ENCODE data around the gene NPTXR. TPM values are rescaled to one million over a fixed set of nuclear protein-coding genes. Genes with fewer than 3 reads are reported as not detected.

NPTXR gene
- total RNA-seq = 1 to 10 TPM; 3.3 to 3.6 TPM

DNA sequence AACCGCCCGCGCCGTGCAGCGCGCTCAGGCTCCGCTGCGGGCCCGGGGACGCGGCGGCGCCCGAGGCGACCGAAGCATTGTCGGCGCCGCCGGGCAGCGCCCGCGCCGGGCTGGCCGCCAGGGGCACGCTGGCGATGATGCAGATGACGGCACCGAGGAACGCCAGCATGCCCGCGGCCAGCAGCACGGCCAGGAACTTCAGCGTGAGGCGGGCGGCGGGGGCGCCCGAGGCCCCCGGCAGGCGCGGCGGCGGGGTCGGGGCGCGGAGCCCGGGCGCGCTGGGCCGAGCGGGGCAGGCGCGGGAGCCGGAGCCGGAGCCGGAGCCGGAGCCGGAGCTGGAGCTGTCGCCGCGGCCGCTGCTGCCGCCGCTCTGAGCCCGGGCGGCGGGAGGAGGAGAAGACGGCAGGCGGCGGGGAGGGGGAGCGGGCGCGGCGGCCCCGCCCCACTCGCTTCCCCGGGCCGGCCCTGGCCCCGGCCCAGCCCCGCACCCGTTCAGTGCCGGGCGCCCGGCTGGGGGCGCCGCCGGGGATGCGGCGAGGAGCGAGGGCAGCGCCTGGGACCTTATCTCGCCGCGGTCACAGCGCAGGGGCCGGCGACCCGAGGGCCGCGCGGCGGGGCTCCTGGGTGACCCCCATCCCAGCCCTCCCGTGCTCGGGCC is at the start of gene NPTXR:
TSS of gene NPTXR (minus strand) at position 372 of the 658 bp plus-strand sequence.
- ChIA-PET CTCF (interaction anchor here (0.5 to 4.9 kb wide), 11 partner anchors 10 to 484 kb away, joined by 3 to 27 read pairs (median 5); partner anchors contain the start of gene SUN2), POLR2A (interaction anchor here (0.6 to 1.2 kb wide), 2 partner anchors 75 to 86 kb away, joined by 4 read pairs; no protein-coding TSS in a partner anchor)

DNA sequence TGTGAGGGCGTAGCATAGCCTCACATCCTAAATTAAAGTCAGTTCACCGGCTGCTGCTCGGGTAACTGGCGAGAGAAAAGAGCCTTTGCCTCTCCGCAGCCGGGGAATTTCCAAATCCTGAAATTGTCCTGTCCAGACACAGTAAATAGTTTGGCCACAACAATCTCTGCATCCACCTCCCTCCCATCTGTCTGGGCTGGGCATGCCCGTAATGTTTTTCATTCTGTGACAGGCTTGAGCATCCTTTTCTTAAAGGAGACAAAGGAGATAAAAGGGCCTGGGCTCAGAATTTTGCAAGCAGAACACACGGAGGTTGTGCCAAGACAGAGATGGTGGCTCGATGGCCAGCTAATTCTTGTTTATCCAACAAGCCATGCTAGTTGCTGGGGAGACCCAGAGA is 47.4 kb upstream of the NPTXR start:
- POLR2A ChIA-PET = no interaction called here
- CTCF ChIA-PET = no interaction called here

DNA sequence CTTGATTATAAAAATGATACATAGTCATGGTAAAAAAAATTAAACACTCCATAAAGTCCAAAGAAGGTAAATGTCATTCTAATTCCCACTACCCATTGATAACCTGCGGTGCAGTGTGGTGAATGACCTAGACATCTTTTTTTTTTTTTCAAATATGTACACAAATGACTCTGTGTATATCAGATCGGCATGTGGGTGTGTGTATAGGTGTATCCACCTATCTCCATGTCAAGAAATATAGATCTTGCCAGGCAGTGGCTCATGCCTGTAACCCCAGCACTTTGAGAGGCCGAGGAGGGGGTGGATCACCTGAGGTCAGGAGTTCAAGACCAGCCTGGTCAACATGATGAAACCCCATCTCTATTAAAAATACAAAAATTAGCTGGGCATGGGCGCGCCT is 46.5 kb upstream of the NPTXR start:
- POLR2A ChIA-PET = no interaction called here
- CTCF ChIA-PET = no interaction called here

DNA sequence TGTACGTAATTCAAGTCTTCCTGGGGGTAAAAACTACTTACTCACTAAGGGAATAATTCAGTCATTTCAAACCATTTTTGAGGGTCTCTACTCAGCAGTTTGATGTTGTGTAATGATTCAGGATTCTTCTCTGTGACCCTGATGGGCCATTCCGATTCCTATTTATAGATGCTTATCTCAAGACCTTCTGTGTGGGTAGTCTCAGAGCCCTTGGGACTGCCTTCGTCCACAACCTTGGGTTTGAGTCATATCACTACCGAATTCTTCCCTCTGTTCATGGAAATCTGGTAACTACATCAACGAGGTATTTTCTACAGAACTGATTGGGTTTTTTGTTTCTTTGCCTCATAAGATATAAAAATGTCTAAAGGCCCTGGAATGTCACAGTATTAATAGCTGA is 42.5 kb upstream of the NPTXR start:
- ChIA-PET CTCF (no interaction called here), POLR2A (no interaction called here)

GRCh38 chr22:38882972-38883622 is 39.3 kb upstream of the NPTXR start:
- POLR2A ChIA-PET = no interaction called here
- CTCF ChIA-PET = no interaction called here

DNA sequence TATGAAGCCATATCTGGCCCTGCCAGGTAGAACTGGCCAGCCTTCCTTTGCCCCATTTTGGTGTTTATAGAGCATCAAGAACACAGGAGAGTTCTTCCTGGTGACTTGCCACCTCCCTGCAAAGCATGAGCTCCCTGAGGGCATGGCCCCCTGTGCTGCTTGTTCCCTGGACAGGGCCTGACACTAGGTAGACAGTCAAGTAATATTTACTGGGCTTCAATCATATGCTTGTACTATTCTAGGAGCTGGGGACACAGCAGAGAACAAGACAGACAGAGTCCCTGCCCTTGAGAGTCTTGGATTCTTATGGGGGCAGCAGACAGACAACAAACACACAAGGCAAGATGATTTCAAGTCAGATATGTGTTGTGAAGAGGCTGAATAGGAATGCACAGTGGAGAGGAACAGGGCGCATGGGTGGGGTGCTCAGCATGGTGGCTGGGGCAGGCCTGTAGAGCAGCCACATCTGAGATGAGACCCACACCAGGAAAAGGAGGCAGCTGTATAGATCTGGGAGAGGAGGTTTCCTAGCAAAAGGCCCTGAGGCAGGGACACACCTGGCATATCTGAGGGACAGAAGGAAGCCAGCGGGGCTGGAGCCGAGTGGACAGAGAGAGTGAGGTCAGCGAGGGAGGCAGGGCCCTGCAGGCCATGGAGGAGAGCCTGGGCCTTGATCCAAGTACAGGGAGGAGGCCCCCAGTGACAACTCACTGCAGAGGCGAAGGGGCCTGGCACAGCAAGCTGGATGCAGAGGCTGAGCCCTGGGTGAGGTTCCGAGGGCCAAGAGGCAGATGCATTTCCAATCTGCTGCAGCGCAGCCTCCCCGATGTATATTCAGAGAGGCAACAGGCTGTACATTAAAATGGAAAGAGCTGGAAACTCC is 38.4 kb upstream of the NPTXR start:
- CTCF ChIA-PET = interaction anchor here (1.6 kb wide), 1 partner anchor 13 kb away, joined by 5 read pairs; no protein-coding TSS in a partner anchor
- POLR2A ChIA-PET = no interaction called here

GRCh38 chr22:38881464-38881871 is 37.6 kb upstream of the NPTXR start:
- CTCF ChIA-PET = interaction anchor here (1.6 kb wide), 1 partner anchor 13 kb away, joined by 5 read pairs; no protein-coding TSS in a partner anchor

DNA sequence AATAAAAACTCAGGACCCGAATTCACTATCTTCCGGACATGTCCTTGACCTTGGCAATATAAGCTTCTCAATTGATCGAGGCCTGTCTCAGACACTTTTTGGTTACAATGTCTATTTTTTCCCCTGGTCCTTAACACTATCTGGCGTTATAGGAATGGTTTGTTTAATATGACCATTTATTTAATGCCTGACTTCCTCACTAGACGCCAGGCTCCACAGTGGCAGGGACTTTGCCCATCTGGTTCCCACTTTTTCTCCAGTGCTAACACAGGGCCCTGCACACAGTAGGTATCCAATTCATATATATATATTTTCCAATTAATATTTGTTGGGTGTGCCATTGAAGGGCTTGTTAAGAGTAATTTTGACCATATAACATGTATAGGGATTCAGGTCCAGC is 36.1 kb upstream of the NPTXR start:
- POLR2A ChIA-PET = no interaction called here
- CTCF ChIA-PET = no interaction called here

More at GRCh38 chr22:38881464-38881871, 37.6 kb upstream of the NPTXR start:
- POLR2A ChIA-PET = no interaction called here

DNA sequence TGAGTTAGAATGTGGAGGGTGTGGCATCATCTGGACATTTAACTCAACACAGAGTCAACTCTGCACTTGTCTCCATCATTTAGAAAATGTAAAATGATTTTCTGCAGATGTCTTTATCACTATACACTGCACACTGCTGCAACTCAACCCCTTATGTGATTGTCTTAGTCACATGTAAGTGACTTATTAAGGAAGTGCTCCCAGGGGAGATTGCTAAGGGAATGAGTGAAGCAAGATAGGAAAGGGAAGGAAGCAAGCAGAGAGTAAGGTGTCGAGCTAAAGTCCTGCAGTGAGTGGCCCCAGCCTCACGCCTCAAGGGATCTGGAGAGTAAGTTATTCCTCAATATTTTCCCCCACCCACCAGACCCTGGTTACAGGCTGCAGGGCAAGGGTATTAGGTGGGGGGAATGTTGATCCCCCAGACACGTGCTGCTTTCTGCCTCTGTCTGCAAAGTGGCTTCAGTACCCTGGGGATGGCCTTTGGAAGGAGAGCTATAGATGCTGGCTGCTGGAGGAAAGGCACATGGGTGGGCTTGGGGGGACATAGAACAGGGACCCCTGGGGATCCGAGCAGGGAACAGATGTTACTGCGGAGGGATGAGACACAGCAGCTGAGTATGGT is 35.4 kb upstream of the NPTXR start:
- CTCF ChIA-PET = interaction anchor here (1.4 kb wide), 1 partner anchor 10 kb away, joined by 6 read pairs; no protein-coding TSS in a partner anchor
- POLR2A ChIA-PET = no interaction called here

- CTCF ChIA-PET = interaction anchor here (0.7 to 1.4 kb wide), 2 partner anchors 9 to 123 kb away, joined by 3 to 5 read pairs; no protein-coding TSS in a partner anchor
- POLR2A ChIA-PET = no interaction called here
These were observed 34.2 kb upstream of the NPTXR start for GRCh38 chr22:38878001-38878400.

DNA sequence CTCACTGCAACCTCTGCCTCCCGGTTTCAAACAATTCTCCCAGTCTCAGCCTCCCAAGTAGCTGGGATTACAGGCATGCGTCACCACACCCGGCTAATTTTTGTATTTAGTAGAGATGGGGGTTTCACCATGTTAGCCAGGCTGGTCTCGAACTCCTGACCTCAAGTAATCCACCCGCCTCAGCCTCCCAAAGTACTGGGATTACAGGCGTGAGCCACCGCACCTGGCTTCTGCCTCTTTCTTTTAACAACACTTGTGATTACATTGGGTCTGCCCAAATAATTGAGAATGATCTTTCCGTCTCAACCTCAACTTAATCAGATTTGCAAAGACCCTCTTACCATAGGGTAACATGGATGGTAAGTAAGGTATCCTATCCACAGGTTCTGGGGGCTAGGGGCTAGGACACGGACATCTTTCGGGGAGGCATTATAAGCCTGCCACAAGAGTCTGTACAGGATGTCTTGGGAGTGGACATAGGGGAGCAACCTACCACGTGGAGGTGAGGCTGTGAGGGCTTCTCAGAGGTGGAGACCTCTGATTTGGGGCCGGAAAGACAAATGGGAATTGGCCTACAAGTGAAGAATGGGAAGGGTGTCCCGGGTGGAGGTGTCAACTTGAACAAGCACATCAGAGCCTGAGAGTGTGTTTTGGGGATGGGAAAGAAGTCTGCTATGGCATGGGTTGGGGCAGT is 30.8 kb upstream of the NPTXR start:
- ChIA-PET CTCF (interaction anchor here (2.3 kb wide), 1 partner anchor 129 kb away, joined by 10 read pairs; no protein-coding TSS in a partner anchor), POLR2A (interaction anchor here (1.3 to 1.4 kb wide), 2 partner anchors 66 to 110 kb away, joined by 5 to 9 read pairs; no protein-coding TSS in a partner anchor)

DNA sequence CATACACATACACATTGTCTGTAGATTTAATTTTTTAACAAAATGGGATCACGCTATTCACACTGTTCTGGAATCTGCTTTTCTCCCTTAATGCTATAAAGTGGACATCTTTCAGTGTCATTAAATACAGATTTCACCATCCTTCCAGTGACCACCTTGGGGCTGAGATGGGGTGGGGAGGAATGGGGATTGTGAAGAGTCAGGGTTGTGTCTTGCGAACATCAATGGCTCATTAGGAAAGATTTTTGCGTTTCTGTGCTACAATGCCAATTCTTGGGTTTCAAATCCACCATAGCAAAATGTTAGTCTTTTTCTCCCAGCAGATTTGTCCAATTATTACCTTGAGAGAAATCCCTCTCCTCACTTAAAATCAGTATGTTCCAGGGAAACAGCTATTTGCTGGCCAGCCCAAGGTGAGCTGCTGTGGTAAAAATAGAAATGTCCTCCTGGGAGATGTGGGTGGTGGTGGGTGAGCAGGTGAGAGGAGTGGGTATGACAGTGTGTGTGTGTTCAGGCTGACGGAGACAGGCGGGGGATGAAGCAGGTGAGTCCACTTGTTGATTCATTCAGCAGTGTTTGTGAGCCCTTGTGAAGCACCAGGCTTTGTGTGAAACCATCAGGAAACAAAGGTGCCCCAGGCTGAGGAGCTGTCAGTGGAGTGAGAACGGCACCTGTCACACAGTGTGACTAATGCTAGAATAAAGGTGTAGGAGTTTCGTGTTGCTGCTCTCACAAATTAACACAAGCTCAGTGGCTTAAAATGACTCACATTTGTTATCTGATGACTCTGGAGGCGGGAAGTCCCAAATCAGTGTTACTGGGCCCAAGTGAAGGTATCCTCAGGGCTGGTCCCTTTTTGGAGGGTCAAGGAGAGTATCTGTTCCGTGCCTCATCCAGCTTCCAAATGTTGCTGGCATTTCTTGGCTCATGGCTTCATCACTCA is 29.9 kb upstream of the NPTXR start:
- POLR2A ChIA-PET = interaction anchor here (1.3 to 1.4 kb wide), 2 partner anchors 67 to 111 kb away, joined by 5 to 9 read pairs; no protein-coding TSS in a partner anchor

DNA sequence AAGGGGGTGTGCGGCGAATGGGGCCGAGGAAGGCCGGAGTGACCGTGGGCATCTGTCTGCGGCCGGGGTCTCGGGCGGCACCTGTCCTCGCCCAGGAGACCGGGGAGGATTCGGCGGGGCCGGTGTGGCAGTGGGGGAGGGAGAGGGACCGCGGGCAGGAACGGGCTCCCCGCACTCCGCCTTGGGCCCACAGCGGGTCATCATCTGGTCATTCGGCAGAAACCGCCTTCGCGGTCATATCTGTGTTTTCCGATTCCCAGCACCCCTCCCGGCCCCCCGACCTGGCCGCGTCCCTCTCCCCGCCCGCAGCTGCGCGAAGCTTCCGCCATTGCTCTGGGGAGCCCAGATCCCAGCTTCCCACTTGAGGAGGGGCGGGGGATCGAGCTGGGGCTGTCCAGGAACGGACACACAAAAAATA is 29.0 kb upstream of the NPTXR start:
- POLR2A ChIA-PET = no interaction called here
- CTCF ChIA-PET = interaction anchor here (1.2 to 2.3 kb wide), 2 partner anchors 68 to 131 kb away, joined by 5 to 10 read pairs; no protein-coding TSS in a partner anchor

More for the DNA sequence above, 29.9 kb upstream of the NPTXR start:
- CTCF ChIA-PET = interaction anchor here (1.2 to 2.3 kb wide), 2 partner anchors 68 to 130 kb away, joined by 5 to 10 read pairs; no protein-coding TSS in a partner anchor

- POLR2A ChIA-PET = interaction anchor here (0.6 to 2.9 kb wide), 4 partner anchors 52 to 115 kb away, joined by 3 to 11 read pairs (median 6); no protein-coding TSS in a partner anchor
- CTCF ChIA-PET = interaction anchor here (0.6 to 4.1 kb wide), 7 partner anchors 69 to 446 kb away, joined by 3 to 48 read pairs (median 4); partner anchors contain the start of gene APOBEC3B
These were observed 28.5 kb upstream of the NPTXR start, which contains the start of gene CBX6 for GRCh38 chr22:38872172-38872830. CBX6 (minus strand) TSS chr22:38872216; CDS start chr22:38872190, 26 bp downstream.

DNA sequence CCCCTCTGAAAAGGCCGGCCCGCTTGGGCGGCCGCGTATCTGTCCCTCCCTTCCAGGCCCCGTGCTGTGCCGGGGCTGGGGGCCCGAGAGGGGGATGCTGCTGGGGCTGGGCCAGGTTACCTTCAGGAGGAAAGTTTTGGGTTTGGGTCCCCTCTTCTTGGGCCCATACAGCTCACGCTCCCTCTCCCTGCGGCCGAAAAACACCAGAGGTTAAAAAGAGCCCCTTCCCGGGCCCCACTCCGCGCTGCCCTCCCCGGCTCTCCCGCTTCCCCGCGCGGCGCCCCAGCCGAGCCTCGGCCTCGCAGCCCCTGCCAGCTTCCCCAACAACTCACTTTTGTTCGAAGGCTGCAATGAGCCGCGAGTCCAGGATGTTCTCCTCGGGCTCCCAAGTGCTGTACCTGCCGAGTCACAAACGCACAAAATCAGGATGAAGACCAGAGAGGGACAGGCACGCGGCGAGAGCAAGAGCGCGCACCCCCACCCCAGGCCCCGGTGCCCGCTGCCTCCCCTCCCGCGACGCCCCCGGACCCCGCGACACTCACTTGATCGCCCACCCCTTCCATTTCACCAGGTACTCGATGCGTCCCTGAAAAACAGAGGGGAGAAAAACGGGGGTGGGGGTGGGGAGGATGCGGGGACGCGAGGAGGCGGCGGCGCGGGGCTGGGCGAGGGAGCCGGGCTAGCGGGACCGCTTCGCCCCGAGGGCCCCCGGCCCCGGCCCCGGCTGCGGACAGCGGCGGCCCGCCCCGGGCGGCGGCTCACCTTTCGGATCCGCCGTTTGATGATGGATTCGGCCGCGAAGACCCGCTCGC is 27.7 kb upstream of the NPTXR start:
- POLR2A ChIA-PET = interaction anchor here (0.6 to 2.9 kb wide), 7 partner anchors 53 to 132 kb away, joined by 3 to 11 read pairs (median 3); no protein-coding TSS in a partner anchor
- CTCF ChIA-PET = interaction anchor here (0.6 to 4.1 kb wide), 15 partner anchors 68 to 528 kb away, joined by 3 to 48 read pairs (median 4); partner anchors contain the start of gene APOBEC3B
